Choroid plexus epithelial cell (primary cell): ENCODE results near the gene AGTPBP1.

Experiments used
- DNase-seq: peaks from one replicate; pipeline ENCODE4 v3.0.0-alpha.2; 2010; ENCODE audit warnings: low read depth
- H3K4me3 ChIP-seq: 2 replicates; pipeline ENCODE4 v1.5.1; 2011; ENCODE audit warnings: low read depth, mild to moderate bottlenecking, control low read depth, low read length, moderate library complexity
- TF ChIP-seq, protein P1 (sequence below): conservative IDR thresholded peaks from 2 replicates; pipeline ENCODE4 v1.5.1; 2011; ENCODE audit warnings: low read depth, mild to moderate bottlenecking, control low read depth, inconsistent platforms, low read length, moderate library complexity

AGTPBP1 gene

DNA sequence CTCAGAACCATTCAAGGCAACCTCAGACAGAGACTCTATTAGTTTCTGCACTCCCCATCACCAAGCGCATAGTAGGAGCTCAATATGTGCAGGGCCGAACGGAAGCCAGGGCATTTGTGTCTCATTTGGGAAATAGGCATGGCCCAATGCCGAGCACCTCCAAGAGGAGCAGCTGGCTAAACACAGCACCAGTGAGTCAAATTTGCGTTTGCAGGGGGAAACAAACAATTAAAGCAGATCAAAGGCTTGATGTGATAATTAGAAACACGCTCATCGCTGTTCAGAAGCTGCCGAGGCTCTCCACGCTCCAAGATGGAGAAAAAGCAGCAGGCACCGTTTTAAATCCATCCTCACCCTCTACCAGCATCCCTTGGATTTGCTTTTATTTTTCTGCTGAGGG, 225.3 kb downstream of the AGTPBP1 start:
- TF ChIP-seq, protein P1, sequence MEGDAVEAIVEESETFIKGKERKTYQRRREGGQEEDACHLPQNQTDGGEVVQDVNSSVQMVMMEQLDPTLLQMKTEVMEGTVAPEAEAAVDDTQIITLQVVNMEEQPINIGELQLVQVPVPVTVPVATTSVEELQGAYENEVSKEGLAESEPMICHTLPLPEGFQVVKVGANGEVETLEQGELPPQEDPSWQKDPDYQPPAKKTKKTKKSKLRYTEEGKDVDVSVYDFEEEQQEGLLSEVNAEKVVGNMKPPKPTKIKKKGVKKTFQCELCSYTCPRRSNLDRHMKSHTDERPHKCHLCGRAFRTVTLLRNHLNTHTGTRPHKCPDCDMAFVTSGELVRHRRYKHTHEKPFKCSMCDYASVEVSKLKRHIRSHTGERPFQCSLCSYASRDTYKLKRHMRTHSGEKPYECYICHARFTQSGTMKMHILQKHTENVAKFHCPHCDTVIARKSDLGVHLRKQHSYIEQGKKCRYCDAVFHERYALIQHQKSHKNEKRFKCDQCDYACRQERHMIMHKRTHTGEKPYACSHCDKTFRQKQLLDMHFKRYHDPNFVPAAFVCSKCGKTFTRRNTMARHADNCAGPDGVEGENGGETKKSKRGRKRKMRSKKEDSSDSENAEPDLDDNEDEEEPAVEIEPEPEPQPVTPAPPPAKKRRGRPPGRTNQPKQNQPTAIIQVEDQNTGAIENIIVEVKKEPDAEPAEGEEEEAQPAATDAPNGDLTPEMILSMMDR, result no peak
- no peak for DNase-seq

DNA sequence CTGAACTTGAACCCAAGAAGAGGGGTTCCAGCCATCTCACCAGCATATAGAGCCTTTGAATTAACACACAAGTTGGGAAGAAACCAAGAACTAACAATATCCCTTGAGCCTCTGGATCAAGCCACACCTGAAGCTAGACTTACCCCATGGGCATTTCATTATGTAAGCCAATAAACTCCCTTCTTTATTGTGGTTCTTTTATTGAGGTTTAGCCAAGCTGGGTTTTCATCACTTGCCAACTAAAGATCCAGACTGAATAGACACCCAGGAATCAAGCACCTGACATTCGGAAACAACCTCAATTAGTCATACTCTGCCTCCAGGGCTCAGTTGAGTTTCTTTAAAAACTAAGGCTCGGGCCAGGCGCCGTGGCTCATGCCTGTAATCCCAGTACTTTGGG, 226.7 kb downstream of the AGTPBP1 start:
- TF ChIP-seq, protein P1, result no peak
- H3K4me3 ChIP-seq, result no peak overlapping the region
- no peak for DNase-seq

More for the DNA sequence above, 225.3 kb downstream of the AGTPBP1 start:
- H3K4me3 ChIP-seq, result no peak overlapping the region

DNA sequence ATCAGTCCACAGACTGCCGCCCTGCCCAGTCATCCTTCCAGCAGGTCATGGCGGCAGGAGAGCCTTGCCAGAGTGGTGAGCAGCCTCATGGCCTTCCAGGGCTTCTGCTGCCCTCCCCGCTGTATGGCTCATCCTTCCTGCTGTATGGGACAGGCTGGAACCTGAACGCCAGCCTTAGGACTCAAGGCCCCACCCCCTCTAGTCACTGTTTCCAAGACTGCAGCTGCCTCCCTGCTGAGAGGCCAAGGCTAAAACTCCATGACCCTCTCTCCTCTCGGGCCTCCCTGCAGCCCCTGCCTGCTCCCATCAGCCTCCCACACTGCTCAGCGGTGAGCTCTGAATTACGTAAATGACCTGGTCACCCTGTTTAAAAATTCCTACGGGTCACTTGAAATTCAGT, 227.5 kb downstream of the AGTPBP1 start:
- DNase-seq, result peak; percentile 70
- TF ChIP-seq, protein P1, result no peak
- no peak overlapping the region for H3K4me3 ChIP-seq

DNA sequence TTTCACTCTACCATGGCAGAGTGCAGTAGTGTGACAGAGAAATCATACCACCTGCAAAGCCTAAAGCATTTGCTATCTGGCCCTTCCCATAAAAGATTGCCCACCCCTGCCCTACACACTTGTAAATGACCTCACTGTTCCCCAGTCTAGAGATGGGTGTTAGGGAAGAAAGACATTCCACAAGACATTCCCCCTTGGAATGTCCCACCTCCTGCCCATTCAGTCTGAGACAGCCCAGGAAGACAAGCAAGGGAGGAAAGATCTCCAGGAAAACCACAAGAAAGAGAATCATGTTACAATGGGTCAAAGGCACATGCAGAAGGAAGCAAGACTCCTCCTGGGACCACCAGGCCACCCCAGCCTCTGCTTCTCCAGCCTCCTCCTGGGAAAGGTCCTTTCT, 230.0 kb downstream of the AGTPBP1 start:
- no peak overlapping the region for H3K4me3 ChIP-seq
- DNase-seq, result no peak
- TF ChIP-seq, protein P1, result no peak

DNA sequence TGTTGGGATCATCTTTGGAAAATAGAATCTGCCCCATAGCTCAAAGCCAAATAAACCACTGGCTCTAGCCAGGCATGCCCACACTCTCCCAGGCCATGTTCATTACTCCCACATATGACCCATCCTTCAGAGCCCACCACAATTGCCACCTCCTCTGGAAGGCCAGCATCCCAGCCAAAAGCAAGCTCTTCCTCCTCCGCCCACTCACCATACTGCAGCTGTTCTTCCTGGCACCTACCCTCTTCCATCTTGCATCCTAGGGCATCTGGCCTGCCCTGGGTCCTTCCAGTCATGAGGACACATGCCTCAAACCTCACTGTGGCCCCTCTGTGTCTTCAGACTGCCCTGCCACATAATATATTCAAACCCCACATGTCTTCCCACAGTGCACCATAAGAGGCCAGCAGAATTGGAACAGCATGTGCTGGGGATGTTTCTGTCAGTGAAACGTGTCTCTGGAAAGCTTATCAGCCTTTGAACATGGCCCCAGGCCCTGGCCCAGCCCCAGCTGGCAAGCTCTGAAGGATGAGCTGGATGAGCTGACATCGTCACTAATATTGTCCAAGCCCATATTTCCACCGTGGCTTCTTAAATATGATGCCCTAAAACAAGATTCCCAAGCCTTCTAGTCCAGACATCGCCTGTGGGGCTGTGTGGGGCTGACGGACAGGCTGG, 230.8 kb downstream of the AGTPBP1 start:
- TF ChIP-seq, protein P1, result no peak
- no peak overlapping the region for H3K4me3 ChIP-seq
- peak; percentile 19 for DNase-seq

DNA sequence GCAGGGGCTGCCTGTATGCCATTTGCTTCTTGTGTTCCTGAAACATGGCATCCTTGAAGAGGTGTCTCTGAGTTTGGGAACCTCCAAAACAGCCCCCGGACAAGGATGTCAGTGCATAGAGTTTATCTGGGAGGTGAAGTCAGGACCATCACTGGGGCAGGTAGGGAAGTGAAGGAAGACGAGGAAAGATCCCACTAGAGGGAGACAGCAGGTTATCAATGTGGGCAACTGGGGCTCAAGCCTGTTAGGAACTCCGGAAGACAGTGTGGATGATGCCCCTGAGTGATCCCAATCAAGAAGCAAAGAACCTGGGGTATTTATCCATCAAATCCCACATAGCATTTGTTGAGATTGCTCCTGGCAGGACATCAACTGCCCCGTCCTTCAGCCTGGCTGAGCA, 233.1 kb downstream of the AGTPBP1 start:
- DNase-seq, result peak; percentile 20
- TF ChIP-seq, protein P1, result peak; percentile 33
- H3K4me3 ChIP-seq, result no peak overlapping the region

DNA sequence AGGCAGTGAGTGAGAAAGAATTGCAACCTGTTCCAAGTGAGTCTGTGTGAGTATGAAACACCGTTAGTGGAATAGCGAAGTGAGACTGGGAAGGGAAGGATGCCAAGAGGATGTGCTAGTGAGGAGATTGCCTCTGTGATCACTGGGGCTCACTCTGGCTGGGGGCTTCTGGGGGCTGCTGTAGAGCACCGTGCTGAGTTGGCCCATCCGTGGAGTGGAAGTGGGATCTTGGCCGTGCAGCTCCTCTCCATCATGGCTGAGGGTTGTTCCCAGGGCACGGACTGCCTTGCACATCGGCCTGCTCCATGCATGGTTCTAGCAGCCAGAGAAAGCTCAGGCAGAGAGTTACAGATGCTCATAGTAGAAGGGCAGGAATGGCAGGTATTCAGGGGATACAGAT, 236.1 kb downstream of the AGTPBP1 start:
- TF ChIP-seq, protein P1, result no peak
- DNase-seq, result no peak

More for the DNA sequence above, 236.1 kb downstream of the AGTPBP1 start:
- no peak overlapping the region for H3K4me3 ChIP-seq
